OCI-LY3 (cell line): Measurements from ENCODE around the gene ST6GAL1.

Experiments used
- EZH2phosphoT487 ChIP-seq: fragments of 200-600 bp; shearing (Covaris generic); IDR thresholded peaks from 2 replicates; pipeline ENCODE4 v1.6.1; 2018; ENCODE audit warnings: antibody characterized with exemption, mixed run types, low read depth
- TF ChIP-seq, protein P1 (sequence below): fragments of 200-600, 300-600 bp; sonication (generic); IDR thresholded peaks from 2 replicates; pipeline ENCODE4 v1.5.1; 2014; ENCODE audit warnings: antibody characterized with exemption, low read length, low read depth

GRCh38 chr3:186950402-186951093 is 20.2 kb downstream of the ST6GAL1 start:
- TF ChIP-seq, protein P1, sequence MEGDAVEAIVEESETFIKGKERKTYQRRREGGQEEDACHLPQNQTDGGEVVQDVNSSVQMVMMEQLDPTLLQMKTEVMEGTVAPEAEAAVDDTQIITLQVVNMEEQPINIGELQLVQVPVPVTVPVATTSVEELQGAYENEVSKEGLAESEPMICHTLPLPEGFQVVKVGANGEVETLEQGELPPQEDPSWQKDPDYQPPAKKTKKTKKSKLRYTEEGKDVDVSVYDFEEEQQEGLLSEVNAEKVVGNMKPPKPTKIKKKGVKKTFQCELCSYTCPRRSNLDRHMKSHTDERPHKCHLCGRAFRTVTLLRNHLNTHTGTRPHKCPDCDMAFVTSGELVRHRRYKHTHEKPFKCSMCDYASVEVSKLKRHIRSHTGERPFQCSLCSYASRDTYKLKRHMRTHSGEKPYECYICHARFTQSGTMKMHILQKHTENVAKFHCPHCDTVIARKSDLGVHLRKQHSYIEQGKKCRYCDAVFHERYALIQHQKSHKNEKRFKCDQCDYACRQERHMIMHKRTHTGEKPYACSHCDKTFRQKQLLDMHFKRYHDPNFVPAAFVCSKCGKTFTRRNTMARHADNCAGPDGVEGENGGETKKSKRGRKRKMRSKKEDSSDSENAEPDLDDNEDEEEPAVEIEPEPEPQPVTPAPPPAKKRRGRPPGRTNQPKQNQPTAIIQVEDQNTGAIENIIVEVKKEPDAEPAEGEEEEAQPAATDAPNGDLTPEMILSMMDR: no peak
- no peak for TF ChIP-seq EZH2phosphoT487
